IMR-90 (cell line): ENCODE results near the gene GRIK3. TPM values are rescaled to one million over a fixed set of nuclear protein-coding genes. Genes with fewer than 3 reads are reported as not detected.

Experiments used
- ATAC-seq: fragments of 200-7000 bp; cut with Tn5 transposase; 2 replicates; pipeline ENCODE4 v1.9.1; 2020; ENCODE audit warnings: low read depth, mild to moderate bottlenecking, moderate library complexity
- BruUV-seq: library from RNA; stranded (reverse); fragments of 400-500 nt; replicated peaks from 2 replicates; lab custom pipeline; 2021; lab: Mats Ljungman, UMichigan
- CTCF ChIA-PET: fragments of 300-600 bp; formaldehyde crosslinking; extraction: SDS; loops from one replicate; lab custom pipeline; 2021; ENCODE audit warnings: antibody characterized with exemption; lab: Yijun Ruan, JAX
- POLR2A ChIA-PET: fragments of 300-600 bp; sonication (Branson Sonifier 250); formaldehyde crosslinking; loops from one replicate; lab custom pipeline; 2022; ENCODE audit warnings: antibody characterized with exemption; ENCODE audit not compliant: unreplicated experiment; lab: Charles Lee
- DNase-seq: peaks from one replicate; pipeline ENCODE4 v3.0.0; 2013
- H2AFZ ChIP-seq: replicated peaks from 2 replicates; pipeline ENCODE3; 2013; ENCODE audit warnings: low read length, mild to moderate bottlenecking; ENCODE audit not compliant: poor library complexity
- H2AK5ac ChIP-seq: 2 replicates; pipeline ENCODE4 v1.6.1; 2013; ENCODE audit warnings: low read depth, low read length, inconsistent platforms
- H2AK9ac ChIP-seq: replicated peaks from 2 replicates; pipeline ENCODE3; 2013; ENCODE audit warnings: mild to moderate bottlenecking, low read depth, low read length, moderate library complexity; ENCODE audit not compliant: poor library complexity
- H2BK120ac ChIP-seq: 2 replicates; pipeline ENCODE4 v1.6.1; 2013; ENCODE audit warnings: low read depth, low read length, inconsistent platforms
- H2BK15ac ChIP-seq: 3 replicates; pipeline ENCODE4 v1.6.1; 2013; ENCODE audit warnings: low read depth, low read length, inconsistent platforms
- H2BK20ac ChIP-seq: 2 replicates; pipeline ENCODE4 v1.6.1; 2013; ENCODE audit warnings: low read depth, mild to moderate bottlenecking, inconsistent platforms, low read length, moderate library complexity
- H2BK5ac ChIP-seq: 2 replicates; pipeline ENCODE4 v1.6.1; 2013; ENCODE audit warnings: mild to moderate bottlenecking, low read depth, low read length, inconsistent platforms; ENCODE audit not compliant: poor library complexity, severe bottlenecking
- H3K14ac ChIP-seq: replicated peaks from 2 replicates; pipeline ENCODE4 v1.6.1; 2013; ENCODE audit warnings: low read depth, low read length, inconsistent platforms
- H3K18ac ChIP-seq: 2 replicates; pipeline ENCODE4 v1.6.1; 2013; ENCODE audit warnings: low read depth, low read length, control low read depth
- H3K23ac ChIP-seq: 2 replicates; pipeline ENCODE4 v1.6.1; 2013; ENCODE audit warnings: low read depth, low read length, inconsistent platforms
- H3K27ac ChIP-seq: 2 replicates; pipeline ENCODE4 v1.5.1; 2013; ENCODE audit warnings: mild to moderate bottlenecking, control low read depth, low read length; ENCODE audit not compliant: insufficient read depth
- H3K27me3 ChIP-seq: 2 replicates; pipeline ENCODE4 v1.6.1; 2013; ENCODE audit warnings: low read length; ENCODE audit not compliant: control insufficient read depth, insufficient read depth
- H3K36me3 ChIP-seq: 2 replicates; pipeline ENCODE4 v1.6.1; 2013; ENCODE audit warnings: low read length, mixed read lengths; ENCODE audit not compliant: control insufficient read depth, insufficient read depth
- H3K4ac ChIP-seq: 2 replicates; pipeline ENCODE4 v1.6.1; 2013; ENCODE audit warnings: low read depth, low read length, inconsistent platforms
- H3K4me1 ChIP-seq: 2 replicates; pipeline ENCODE4 v1.6.1; 2013; ENCODE audit warnings: low read length, mixed read lengths; ENCODE audit not compliant: control insufficient read depth, insufficient read depth
- H3K4me2 ChIP-seq: 2 replicates; pipeline ENCODE4 v1.6.1; 2013; ENCODE audit warnings: low read depth, mild to moderate bottlenecking, control low read depth, low read length, moderate library complexity
- H3K4me3 ChIP-seq: 2 replicates; pipeline ENCODE4 v1.5.1; 2013; ENCODE audit warnings: low read depth, mild to moderate bottlenecking, control low read depth, low read length, moderate library complexity; ENCODE audit not compliant: insufficient read depth
- H3K56ac ChIP-seq: 2 replicates; pipeline ENCODE4 v1.6.1; 2013; ENCODE audit warnings: low read length, inconsistent platforms; ENCODE audit not compliant: insufficient read depth; ENCODE audit errors: extremely low read depth
- H3K79me1 ChIP-seq, 2 experiments: 2 replicates each; pipeline ENCODE4 v1.6.1; 2013; ENCODE audit warnings: low read length in 2 of 2, inconsistent platforms in 1 of 2, low read depth in 1 of 2
- H3K9ac ChIP-seq: 2 replicates; pipeline ENCODE4 v1.6.1; 2013; ENCODE audit warnings: low read depth, low read length, control low read depth
- H3K9me1 ChIP-seq: 2 replicates; pipeline ENCODE4 v1.6.1; 2013; ENCODE audit warnings: low read length, inconsistent platforms; ENCODE audit not compliant: insufficient read depth
- H3K9me3 ChIP-seq: 2 replicates; pipeline ENCODE4 v1.6.1; 2013; ENCODE audit warnings: low read length; ENCODE audit not compliant: control insufficient read depth, insufficient read depth
- H4K20me1 ChIP-seq: 2 replicates; pipeline ENCODE4 v1.6.1; 2013; ENCODE audit warnings: low read length, inconsistent platforms; ENCODE audit not compliant: insufficient read depth
- H4K5ac ChIP-seq: 2 replicates; pipeline ENCODE4 v1.6.1; 2013; ENCODE audit warnings: mild to moderate bottlenecking, low read depth, low read length, control low read depth
- H4K8ac ChIP-seq, 2 experiments: 2 replicates each; pipeline ENCODE4 v1.6.1; 2013; ENCODE audit warnings: low read depth in 2 of 2, low read length in 2 of 2, control low read depth in 1 of 2, inconsistent platforms in 1 of 2
- H4K91ac ChIP-seq: 2 replicates; pipeline ENCODE4 v1.6.1; 2013; ENCODE audit warnings: low read depth, low read length, inconsistent platforms; ENCODE audit not compliant: insufficient read depth
- BHLHE40 ChIP-seq: fragments of 150-350 bp; IDR thresholded peaks from 2 replicates; pipeline ENCODE4 v1.6.1; 2016; ENCODE audit warnings: mild to moderate bottlenecking, low read depth, low read length
- CEBPB ChIP-seq: IDR thresholded peaks from 2 replicates; pipeline ENCODE4 v1.6.1; 2012; ENCODE audit warnings: low read depth, low read length, improper control_type of control experiment
- CHD1 ChIP-seq: IDR thresholded peaks from 2 replicates; pipeline ENCODE4 v1.6.1; 2012; ENCODE audit warnings: low read depth, low read length, improper control_type of control experiment
- FOS ChIP-seq: fragments of 150-350 bp; IDR thresholded peaks from 2 replicates; pipeline ENCODE4 v1.6.1; 2016; ENCODE audit warnings: low read depth, low read length
- MAFK ChIP-seq: IDR thresholded peaks from 2 replicates; pipeline ENCODE4 v1.6.1; 2012; ENCODE audit warnings: low read depth, low read length, improper control_type of control experiment
- MAZ ChIP-seq: IDR thresholded peaks from 2 replicates; pipeline ENCODE4 v1.6.1; 2012; ENCODE audit warnings: low read depth, mild to moderate bottlenecking, low read length, improper control_type of control experiment, moderate library complexity, borderline replicate concordance
- NFE2L2 ChIP-seq: fragments of 150-350 bp; IDR thresholded peaks from 2 replicates; pipeline ENCODE4 v1.6.1; 2016; ENCODE audit warnings: low read depth, mild to moderate bottlenecking, low read length
- POLR2A ChIP-seq: IDR thresholded peaks from 2 replicates; pipeline ENCODE4 v1.6.1; 2012; ENCODE audit warnings: mild to moderate bottlenecking, low read depth, low read length
- RAD21 ChIP-seq: IDR thresholded peaks from 2 replicates; pipeline ENCODE4 v1.6.1; 2012; ENCODE audit warnings: low read length, improper control_type of control experiment
- RFX5 ChIP-seq: IDR thresholded peaks from 2 replicates; pipeline ENCODE4 v1.8.0; 2012; ENCODE audit warnings: low read depth, mild to moderate bottlenecking, low read length, moderate library complexity
- WGBS, 2 experiments: methylation state at CpG; one replicate each; pipeline versions ENCODE4 v1.1.5 to v1.1.7; 2013; ENCODE audit warnings: missing lambda C conversion rate in 2 of 2; ENCODE audit not compliant: insufficient read length in 1 of 2; ENCODE audit errors: extremely low coverage in 2 of 2; 5-methylcytosine and 5-hydroxymethylcytosine counted together
- dilution Hi-C: fragments of 300-500 bp; cut with HindIII; formaldehyde crosslinking; loops from one replicate; pipeline ENCODE4 v1.14.3; 2018; ENCODE audit warnings: low sequenced_read_pairs; ENCODE audit not compliant: unreplicated experiment
- in situ Hi-C: fragments of 300-500 bp; cut with MboI; formaldehyde crosslinking; loops from 3 replicates; pipeline ENCODE4 v1.14.3; 2019; ENCODE audit warnings: low sequenced_read_pairs, inconsistent platforms, mixed read lengths
- intact Hi-C: fragments of 100-400 bp; cut with micrococcal nuclease; formaldehyde crosslinking; loops from 2 replicates; pipeline ENCODE4 v1.10.0; 2022
- polyA plus RNA-seq, 3 experiments: library from polyadenylated mRNA; depleted of rRNA; stranded (reverse); fragments of >200 nt; gene quantifications; 2 replicates each; pipeline ENCODE4 v1.2.3, GENCODE V29; 2012; ENCODE audit warnings: low replicate concordance in 1 of 3
- total RNA-seq: library from RNA; depleted of rRNA; stranded (reverse); fragments of >200 nt; gene quantifications from 2 replicates; pipeline ENCODE4 v1.2.3, GENCODE V29; 2012

Gene GRIK3
- total and polyA plus RNA-seq, 2 of the 4 experiments (the other 2 are of a cell fraction) = not detected

- DNase-seq (no peak), ATAC-seq (no peak)
- Histone ChIP-seq H2AFZ (no peak overlapping the region), H4K8ac (no peak overlapping the region), H3K9ac (no peak overlapping the region), H3K27ac (no peak overlapping the region), H3K79me1 (no peaks in the 10 kb centered on the region), H3K14ac (no peak overlapping the region), H3K27me3 (no peaks in the 10 kb centered on the region; the same call in 1 of the 2 replicates), H3K23ac (no peak overlapping the region), H2AK5ac (no peak overlapping the region), H4K5ac (no peak overlapping the region), H3K9me3 (no peaks in the 10 kb centered on the region), H3K4me2 (no peak overlapping the region), H3K9me1 (no peaks in the 10 kb centered on the region), H2BK20ac (no peak overlapping the region), H3K56ac (no peak overlapping the region), H4K91ac (no peak overlapping the region), H4K20me1 (no peaks in the 10 kb centered on the region), H2BK15ac (no peak overlapping the region), H3K4me3 (no peak overlapping the region), H2AK9ac (no peak overlapping the region), H3K4me1 (no peaks in the 10 kb centered on the region), H3K18ac (no peak overlapping the region), H3K4ac (no peak overlapping the region), H2BK120ac (no peak overlapping the region), H3K36me3 (no peaks in the 10 kb centered on the region), H2BK5ac (no peak overlapping the region)
- WGBS, 2 experiments = 86% methylated on average over 3 of the region's 6 CpGs; no CpG with 5 or more reads in 1 of the 2 experiments
- intact Hi-C loops = no loop called here
- dilution Hi-C loops = no loop called here
- in situ Hi-C loops = no loop called here
- POLR2A ChIA-PET = no interaction called here
- no peak for TF ChIP-seq FOS
- no peak for TF ChIP-seq NFE2L2
- TF ChIP-seq CHD1 = no peak
- no peak for TF ChIP-seq RAD21
- no peak for TF ChIP-seq MAZ
- no peak for TF ChIP-seq POLR2A
- no peak for TF ChIP-seq CEBPB
- TF ChIP-seq MAFK = no peak
- no peak for TF ChIP-seq RFX5
- no peak for TF ChIP-seq BHLHE40
- CTCF ChIA-PET = no interaction called here
- BruUV-seq = no TSS peak
These were observed 47.9 kb downstream of the GRIK3 start for GRCh38 chr1:36986241-36986985.
